HG03575 (cell line): ENCODE data around the gene ZNF74.
"Not testable (repeated sequence)": the region's sequence is repeated elsewhere in the genome, so short reads cannot be mapped to it uniquely, and the experiment has no call there.

Experiments used
- ATAC-seq: cut with Tn5 transposase; IDR thresholded peaks from one replicate; pipeline ENCODE4 v1.9.1; 2021; ENCODE audit not compliant: unreplicated experiment, insufficient number of reproducible peaks, low FRiP score; ENCODE audit errors: extremely low read depth

Gene ZNF74

DNA sequence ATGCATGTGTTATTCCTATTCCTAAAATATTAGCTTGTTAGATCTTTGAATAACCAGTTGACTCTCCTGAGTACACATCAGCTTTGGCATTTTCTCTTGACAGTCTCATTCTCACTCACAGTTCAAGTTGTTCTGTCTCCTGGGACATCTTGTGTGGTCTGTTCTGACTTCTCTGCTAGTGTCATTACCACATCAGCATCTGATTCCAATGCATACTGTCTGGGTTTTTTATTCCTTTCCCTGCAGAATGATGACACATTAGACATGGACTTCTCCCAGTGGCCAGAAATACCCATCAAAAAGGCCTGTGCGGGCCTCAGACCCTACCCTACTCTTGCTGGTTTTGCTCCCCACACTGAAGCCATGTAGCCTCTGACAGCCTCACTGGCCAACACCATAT, 2.7 kb downstream of the ZNF74 start:
- ATAC-seq, result no peak

GRCh38 chr22:20397498-20397897, 3.5 kb downstream of the ZNF74 start:
- no peak for ATAC-seq

DNA sequence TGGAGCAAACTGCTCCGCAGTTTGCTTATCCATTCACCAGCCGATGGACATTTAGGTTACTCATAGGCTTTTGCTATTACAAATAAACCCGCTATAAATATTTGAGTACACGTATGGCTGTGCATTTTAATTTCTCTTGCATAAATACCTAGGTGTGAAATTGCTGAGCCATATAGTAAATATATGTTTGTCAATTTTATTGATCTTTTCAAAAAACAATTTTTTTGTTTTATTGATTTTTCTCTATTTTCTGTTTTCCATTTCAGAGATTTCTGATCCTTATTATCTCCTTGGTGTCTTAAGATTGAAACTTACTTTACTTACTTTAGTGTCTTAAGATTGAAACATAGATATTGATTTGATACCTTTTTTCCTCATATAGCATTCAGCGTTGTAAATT, 4.5 kb downstream of the ZNF74 start:
- ATAC-seq, result no peak

DNA sequence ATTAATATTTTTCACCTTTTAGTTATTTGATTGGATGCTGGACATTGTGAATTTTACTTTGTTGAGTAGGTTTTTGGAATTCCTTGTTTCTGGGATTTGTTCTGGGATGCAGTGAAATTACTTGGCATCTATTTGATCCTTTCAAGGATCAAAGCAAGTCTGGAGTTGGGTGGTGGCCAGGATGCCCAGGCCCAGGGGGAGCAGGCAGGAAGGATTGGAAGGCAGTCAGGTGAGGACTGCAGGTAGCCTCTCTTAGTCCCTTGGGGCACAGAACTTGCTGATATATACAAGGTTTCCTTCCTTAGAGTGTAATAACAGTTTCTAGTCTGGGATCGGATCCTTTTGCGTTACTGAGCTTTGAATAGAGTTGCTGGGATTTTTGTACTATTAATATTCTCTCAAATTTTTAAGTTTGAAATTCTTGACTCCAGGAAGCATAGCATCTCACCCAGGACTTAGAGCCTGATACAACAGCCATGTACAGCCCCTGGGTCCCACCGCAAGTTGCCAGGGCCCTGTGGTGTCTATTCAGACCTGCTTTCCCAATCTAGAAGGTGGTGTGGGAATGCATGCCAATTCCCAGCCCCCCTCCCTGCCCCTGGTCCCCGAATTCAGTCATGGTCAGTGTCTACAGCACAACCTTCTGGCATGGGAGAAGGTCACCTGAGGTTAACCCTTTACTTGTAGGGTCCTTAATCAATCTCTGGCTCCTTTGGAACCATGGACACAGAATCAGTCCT, 6.1 kb downstream of the ZNF74 start:
- ATAC-seq, result no peak

GRCh38 chr22:20400606-20401375, 6.8 kb downstream of the ZNF74 start:
- no peak for ATAC-seq

- ATAC-seq, result no peak
Measured at GRCh38 chr22:20401376-20402014, 7.5 kb downstream of the ZNF74 start.

- no peak for ATAC-seq
Measured at GRCh38 chr22:20402960-20403778, 9.2 kb downstream of the ZNF74 start.

DNA sequence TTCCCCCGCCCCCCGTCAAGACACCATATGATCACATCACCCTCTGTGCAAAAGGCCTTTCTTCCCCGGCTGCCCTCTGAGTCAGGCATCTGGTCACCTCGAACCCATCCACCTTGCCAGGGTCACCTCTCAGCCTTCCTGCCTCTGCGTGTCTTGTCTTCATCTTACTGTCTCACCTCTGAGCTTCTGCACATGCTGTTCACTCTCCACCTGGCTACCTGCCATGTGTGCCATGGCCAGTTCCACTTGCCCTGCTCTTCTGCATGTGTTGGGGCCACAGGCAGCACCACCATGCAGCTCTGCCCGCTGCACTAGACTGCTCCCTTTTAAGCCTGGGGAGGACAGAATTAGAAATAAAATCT, 9.8 kb downstream of the ZNF74 start:
- no peak for ATAC-seq

DNA sequence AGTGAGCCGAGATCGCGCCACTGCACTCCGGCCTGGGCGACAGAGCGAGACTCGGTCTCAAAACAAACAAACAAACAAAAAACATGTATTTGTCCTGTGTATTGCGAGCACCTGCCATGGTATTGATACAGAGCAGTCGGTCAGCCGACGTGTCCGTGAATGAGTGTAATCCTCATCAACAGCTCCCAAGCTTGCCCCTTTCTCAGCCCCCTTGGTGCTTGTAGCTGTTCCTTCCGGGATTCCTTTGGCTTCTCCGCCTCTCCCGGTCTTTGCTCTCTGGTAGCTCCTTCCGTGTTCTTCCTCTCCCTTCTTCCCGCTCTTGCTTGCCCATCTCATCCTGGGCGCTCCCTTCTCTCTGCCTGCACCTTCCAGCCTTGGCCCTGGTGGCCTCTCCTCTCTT, 10.9 kb downstream of the ZNF74 start:
- ATAC-seq, result no peak

- no peak for ATAC-seq
Measured at GRCh38 chr22:20405291-20405930, 11.5 kb downstream of the ZNF74 start.

GRCh38 chr22:20405931-20406685, 12.2 kb downstream of the ZNF74 start:
- no peak for ATAC-seq

DNA sequence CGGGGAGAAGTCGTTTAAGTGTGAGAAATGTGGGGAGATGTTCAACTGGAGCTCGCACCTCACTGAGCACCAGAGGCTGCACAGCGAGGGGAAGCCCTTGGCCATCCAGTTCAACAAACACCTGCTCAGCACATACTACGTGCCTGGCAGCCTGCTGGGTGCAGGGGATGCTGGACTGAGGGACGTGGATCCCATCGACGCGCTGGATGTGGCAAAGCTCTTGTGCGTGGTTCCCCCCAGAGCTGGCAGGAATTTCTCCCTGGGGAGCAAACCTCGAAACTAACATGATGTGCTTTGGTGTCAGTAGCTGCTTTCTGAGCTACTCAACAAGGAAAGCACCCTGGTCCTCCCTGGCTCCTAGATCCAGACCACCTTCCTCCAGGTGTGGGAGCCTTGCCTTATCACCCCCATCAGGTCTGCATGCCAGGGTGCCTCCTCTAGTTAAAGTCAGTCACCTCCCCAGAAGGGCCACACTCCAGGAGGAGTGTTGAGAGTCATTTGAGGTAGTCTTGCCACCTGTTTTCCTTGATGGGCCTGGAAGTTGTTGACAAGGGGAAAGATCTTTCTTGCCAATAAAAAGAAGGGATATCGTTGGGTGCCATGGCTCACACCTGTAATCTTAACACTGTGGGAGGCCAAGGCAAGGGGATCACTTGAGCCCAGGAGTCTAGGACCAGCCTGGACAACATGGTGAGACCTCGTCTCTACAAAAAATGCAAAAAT, 12.9 kb downstream of the ZNF74 start:
- no peak for ATAC-seq

DNA sequence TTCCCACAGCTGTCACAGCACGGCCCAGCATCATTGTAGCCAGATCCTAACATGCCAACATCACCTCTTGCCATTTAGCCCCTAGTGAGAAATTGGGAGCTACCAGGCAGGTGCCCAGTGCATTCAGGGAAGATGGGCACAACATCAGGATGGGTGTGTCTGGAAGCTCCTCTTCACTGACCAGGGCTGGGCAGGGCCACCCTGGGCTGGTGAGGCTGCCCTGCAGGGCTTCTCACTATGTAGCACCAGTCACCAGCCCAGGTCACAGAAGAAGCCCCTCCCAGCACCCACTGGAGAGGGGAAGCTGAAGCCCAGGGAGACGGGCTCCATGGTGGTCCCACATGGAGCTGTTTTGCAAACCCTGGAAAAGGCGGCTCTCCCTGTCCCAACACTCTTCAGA, 13.9 kb downstream of the ZNF74 start:
- no peak for ATAC-seq

DNA sequence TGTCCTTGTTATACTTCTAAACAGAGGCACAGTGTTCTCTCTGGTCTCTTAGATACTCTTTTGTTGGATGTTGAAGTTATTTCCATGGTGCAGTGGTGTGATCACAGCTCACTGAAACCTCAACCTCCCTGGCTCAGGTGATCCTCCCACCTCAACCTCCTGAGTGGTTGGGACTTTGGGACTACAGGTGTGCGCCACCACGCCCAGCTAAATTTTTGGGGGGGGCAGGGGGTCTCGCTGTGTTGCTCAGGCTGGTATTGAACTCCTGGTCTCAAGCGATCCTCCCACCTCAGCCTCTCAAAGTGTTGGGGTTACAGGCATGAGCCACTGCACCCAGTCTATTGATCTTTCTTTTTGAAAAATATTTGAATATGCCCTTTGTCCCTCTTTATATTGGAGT, 14.9 kb downstream of the ZNF74 start:
- no peak for ATAC-seq

- ATAC-seq, result not testable (repeated sequence)
Measured at GRCh38 chr22:20409385-20409784, 15.4 kb downstream of the ZNF74 start.

GRCh38 chr22:20412474-20413216, 18.7 kb downstream of the ZNF74 start:
- ATAC-seq, result no peak
